Measurements from ENCODE around the gene HGFAC.

Gene HGFAC

GRCh38 chr4:3436798-3437581 is 4.8 kb upstream of the HGFAC start:
- Histone ChIP-seq H3K4me1 (no peaks in the 10 kb centered on the region), H3K27me3 (no peaks in the 10 kb centered on the region), H3K36me3 (no peaks in the 10 kb centered on the region), H3K4me3 (ENCODE audit: low read depth, low read length) (no peak overlapping the region), H3K9me3 (no peaks in the 10 kb centered on the region)
- no peak for DNase-seq
- TF ChIP-seq CTCF (IDR thresholded peaks at IDR 0.05; ENCODE audit: low read depth, low read length) = no peak

GRCh38 chr4:3437582-3437936 is 4.2 kb upstream of the HGFAC start:
- TF ChIP-seq CTCF (IDR thresholded peaks at IDR 0.05; ENCODE audit: low read depth, low read length) = no peak
- H3K4me3 ChIP-seq (ENCODE audit: low read depth, low read length) = no peak overlapping the region
- no peak for DNase-seq
- no peaks in the 10 kb centered on the region for H3K27me3 ChIP-seq
- no peaks in the 10 kb centered on the region for H3K9me3 ChIP-seq
- no peaks in the 10 kb centered on the region for H3K36me3 ChIP-seq
- H3K4me1 ChIP-seq = no peaks in the 10 kb centered on the region

DNA sequence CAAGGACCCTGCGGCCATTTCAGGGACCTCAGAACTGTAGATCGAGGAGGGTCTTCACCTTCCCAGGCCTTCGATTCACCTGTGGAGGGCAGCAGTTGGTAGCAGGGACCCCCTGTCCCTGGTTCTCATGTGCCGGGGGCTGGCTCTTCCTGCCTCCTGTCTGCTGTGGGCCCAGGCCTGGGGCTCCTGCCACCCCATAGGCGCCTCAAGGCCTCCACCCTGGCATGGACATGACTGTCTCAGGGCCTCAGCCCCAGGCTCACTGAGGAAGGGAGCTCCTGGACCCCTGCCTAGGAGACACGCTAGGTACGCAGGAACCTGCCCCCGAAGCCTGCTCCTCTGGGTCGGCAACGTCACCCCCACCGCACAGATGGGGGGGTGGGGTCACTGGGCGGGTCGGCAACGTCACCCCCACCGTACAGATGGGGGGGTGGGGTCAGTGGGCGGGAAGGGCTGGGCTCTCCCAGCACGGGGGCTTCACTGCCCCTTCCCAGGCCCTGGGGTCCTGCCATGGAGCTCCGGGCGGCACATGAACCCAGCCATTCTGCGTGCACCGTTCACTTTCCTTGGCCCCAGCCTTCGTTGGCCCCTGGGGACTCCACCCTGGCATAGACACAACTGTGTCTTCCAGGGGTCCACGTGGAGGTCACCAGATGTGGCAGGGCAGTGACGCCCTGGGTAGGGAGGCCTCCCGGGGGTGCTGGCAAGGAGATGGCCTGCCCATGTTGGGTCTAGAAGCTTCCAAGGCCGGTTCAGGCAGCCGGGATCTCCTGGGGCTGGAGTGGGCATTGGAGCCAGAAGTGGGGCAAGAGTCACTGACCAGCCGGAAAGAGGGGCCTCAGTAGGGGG is 3.5 kb upstream of the HGFAC start:
- TF ChIP-seq CTCF (IDR thresholded peaks at IDR 0.05; ENCODE audit: low read depth, low read length) = no peak
- Histone ChIP-seq H3K27me3 (no peaks in the 10 kb centered on the region), H3K4me1 (no peaks in the 10 kb centered on the region), H3K36me3 (no peaks in the 10 kb centered on the region), H3K4me3 (ENCODE audit: low read depth, low read length) (no peak overlapping the region), H3K9me3 (no peaks in the 10 kb centered on the region)
- DNase-seq = no peak

DNA sequence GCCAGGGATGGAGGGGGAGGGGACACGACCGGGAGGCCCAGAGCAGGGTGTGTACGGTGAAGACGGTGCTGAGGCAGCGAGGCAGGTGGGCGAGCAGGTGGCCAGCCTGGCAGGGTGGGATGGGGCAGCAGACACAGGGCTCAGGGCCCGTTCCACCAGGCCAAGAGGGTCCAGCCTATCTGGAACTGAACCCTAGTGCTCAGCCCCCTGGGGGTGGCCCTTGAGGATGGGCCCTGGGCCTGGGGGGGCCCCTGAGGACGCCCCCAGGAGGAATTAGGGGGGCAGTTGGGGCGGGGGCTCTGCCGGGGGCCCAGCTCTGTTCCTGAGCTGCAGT is 3.0 kb upstream of the HGFAC start:
- Histone ChIP-seq H3K9me3 (no peaks in the 10 kb centered on the region), H3K36me3 (no peaks in the 10 kb centered on the region), H3K27me3 (no peaks in the 10 kb centered on the region), H3K4me1 (no peaks in the 10 kb centered on the region), H3K4me3 (ENCODE audit: low read depth, low read length) (no peak overlapping the region)
- DNase-seq = no peak
- TF ChIP-seq CTCF (IDR thresholded peaks at IDR 0.05; ENCODE audit: low read depth, low read length) = no peak

- no peak for DNase-seq
- H3K9me3 ChIP-seq = no peaks in the 10 kb centered on the region
- no peaks in the 10 kb centered on the region for H3K27me3 ChIP-seq
- no peaks in the 10 kb centered on the region for H3K4me1 ChIP-seq
- H3K4me3 ChIP-seq (ENCODE audit: low read depth, low read length) = no peak overlapping the region
- H3K36me3 ChIP-seq = no peaks in the 10 kb centered on the region
- no peak for TF ChIP-seq CTCF (IDR thresholded peaks at IDR 0.05; ENCODE audit: low read depth, low read length)
These were observed 2.4 kb upstream of the HGFAC start for GRCh38 chr4:3439391-3439790.

GRCh38 chr4:3440011-3440410 is 1.8 kb upstream of the HGFAC start:
- DNase-seq = no peak
- no peaks in the 10 kb centered on the region for H3K9me3 ChIP-seq
- H3K4me3 ChIP-seq (ENCODE audit: low read depth, low read length) = no peak overlapping the region
- TF ChIP-seq CTCF (IDR thresholded peaks at IDR 0.05; ENCODE audit: low read depth, low read length) = no peak
- H3K4me1 ChIP-seq = no peaks in the 10 kb centered on the region
- H3K27me3 ChIP-seq = no peaks in the 10 kb centered on the region
- no peaks in the 10 kb centered on the region for H3K36me3 ChIP-seq

All from BE2C (cell line).